GM19324 (cell line): ENCODE data around the gene MAN1A2.
"Not testable (repeated sequence)": the region's sequence is repeated elsewhere in the genome, so short reads cannot be mapped to it uniquely, and the experiment has no call there.

Source experiments
- ATAC-seq: cut with Tn5 transposase; IDR thresholded peaks from one replicate; pipeline ENCODE4 v1.9.1; 2021; ENCODE audit warnings: mild to moderate bottlenecking, moderate library complexity; ENCODE audit not compliant: unreplicated experiment, low FRiP score

Gene MAN1A2

DNA sequence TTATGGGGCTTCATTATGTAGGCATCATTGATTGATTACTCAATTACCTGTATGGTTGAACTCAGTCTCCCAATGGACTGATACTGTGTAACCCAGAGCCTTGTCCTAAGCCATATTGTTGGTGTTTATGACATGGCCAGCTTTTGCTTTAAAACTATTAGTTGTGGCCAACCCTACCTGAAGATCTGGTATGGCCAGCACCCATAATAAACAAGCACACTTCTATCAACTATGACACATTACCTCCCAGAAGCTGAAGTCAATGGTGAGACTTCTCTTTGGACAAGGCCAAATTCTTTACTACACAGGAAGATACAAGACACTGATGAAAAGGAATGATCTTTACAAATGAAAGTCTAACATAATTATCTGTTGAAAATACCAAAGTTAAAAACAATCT, 28.8 kb downstream of the MAN1A2 start:
- no peak for ATAC-seq

DNA sequence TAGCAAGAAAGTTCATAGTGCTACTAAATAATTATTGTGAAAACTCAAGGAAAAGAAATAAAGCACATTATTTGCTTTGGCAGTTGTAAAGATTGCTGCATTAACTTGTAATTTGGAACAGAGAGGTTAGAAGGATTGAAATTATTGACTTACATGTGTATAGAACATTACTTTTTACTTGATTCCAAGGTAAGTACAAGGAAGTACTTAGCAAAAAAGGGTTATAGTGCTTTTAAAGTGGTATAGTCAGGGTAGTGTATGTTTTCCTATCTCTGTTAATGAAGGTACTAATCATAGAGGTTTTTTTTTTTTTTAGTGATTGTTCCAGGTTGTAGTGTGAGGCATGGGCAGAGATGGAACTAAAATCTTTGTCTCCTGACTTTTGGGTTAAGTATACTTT, 29.4 kb downstream of the MAN1A2 start:
- ATAC-seq = no peak

DNA sequence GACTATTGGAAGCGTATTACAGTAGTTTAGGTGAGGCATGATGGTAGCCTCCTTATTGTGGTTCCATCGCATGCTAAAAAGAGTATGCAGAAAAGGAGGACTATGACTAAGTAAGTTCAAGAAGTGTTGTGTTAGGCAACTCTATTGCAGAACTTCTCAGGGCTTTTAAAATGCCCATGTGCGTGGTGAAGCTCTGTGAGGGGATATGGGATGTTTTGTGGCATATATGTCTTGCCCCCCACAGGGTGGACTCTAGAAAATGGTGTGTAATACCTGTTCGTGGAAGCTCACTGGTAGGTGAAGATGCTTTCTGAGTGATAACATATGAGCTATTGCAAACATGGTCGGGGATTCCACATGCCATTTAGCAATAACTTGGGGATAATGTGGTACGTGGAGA, 31.7 kb downstream of the MAN1A2 start:
- no peak for ATAC-seq

DNA sequence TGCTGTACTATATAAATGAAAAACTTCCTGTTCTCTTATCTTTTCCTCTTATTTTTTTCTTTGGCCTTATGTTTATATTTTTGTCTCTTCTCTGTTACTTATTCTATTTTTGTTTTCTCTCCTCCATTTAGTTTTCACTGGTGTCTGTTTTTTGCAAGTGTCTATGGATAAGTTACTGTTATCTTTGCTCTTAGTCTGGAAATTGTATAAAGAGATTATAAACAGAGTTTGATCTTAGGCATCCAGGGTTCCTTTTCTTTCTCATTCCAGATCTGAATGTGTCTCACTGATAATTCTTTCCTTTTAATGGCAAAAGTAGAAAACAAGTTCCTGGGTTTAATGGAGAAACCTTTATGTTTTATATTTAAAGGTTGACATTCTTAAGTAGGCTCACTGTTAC, 34.5 kb downstream of the MAN1A2 start:
- ATAC-seq = no peak

DNA sequence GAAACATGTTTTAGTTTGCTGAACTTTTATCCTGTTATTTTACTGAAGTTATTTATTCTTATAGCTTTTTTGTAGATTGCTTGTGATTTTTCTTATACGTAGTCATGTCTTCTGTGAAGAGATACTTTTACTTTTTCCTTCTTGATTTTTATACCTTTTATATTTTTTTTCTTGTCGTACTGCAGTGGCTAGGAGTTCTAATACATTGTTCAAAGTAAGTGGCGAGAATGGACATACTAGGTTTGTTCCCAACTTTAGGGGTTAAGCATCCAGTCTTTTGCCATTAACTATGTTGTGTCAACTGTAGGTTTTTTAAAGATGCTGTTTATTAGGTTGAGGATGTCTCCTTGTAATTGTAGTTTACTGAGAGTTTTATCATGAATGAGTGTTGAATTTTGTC, 36.3 kb downstream of the MAN1A2 start:
- ATAC-seq = no peak

DNA sequence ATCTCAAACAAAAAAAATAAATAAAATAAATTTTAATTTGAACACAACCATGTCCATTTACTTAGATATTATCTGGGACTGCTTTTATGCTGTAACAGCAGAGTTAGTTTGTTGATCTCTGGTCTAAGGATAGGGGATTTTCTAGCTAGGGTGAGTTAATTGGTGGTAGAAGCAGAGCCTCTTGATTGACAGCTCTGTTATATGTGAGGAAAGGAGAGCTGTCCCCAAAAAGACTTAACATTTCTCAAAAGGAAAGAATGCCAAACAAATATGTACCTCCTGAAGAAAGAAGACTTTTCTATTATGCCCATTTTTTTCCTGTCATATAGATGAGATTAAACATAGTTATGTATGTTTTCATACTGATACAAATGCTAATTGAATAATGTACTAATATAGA, 37.8 kb downstream of the MAN1A2 start:
- ATAC-seq = no peak

DNA sequence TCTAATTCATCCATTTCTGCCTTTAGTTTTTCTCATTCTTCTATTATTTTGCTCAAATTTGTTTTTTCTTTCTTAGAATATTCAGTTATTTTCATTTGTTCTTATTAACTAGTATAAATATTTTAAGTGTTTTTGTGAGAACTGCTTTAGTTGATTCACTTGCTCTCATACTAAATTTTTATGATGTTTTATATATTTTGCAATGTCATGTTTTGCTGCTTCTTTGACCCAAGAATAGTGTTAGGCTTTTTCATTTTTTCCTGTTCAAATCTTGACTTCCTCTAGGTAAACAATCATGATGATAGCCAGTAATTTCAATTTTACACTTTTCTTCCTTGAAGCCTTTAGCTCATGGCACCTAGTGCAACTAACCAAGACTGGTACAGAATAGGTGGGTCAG, 45.2 kb downstream of the MAN1A2 start:
- no peak for ATAC-seq

DNA sequence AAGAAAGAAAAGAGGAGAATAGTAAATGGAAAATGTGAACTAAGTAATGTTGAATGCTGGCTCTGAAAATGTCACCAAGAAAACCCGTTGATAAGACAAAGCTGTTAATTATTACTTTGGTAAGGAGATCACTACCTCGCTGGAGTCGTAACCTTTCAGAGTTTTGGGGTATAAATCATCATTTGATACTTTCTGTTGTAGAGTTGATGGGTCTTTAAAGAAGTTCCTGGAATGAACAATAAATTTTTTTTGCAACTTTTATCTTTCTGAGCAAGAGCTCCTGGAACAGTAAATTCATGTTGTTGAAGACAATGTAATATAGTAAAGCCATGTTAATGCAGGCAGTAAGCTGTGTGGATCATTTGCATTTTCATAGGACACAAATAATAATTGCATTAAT, 46.2 kb downstream of the MAN1A2 start:
- ATAC-seq = no peak

DNA sequence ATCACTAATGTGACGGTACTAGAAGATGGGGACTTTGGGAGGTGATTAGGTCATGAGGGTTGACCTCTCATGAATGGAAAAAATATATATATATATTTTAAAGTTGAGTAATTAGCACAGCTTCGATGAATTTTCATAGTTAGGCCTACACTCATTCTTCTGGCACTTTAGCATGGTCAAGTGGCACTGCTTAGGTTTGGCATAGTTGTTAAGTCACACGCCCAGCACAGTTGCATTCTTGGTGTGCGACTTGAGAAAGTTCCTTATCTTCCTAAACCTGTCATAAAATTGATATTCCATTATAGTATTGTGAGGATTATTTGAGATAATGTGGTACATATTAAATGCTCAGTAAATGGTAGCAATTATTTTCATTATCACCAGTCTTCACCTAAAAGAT, 47.7 kb downstream of the MAN1A2 start:
- ATAC-seq = no peak

DNA sequence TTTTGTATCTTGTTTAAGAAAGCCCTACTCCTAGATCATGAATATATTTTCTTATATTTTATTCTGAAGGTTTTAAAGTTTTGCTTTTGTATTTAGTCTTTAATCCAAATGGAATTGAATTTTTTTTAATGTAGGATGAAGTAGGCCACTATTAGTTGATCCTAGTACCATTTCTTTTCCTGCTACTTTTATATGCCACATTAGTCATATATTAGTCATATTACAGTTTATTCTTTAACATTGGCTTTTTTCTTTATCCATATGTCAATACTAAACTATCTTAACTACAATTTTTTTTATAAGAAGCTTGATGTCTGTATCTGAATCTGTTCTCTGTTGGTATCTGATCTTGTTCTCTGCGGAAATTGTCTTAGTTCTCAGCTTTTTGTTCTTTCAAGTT, 48.8 kb downstream of the MAN1A2 start:
- no peak for ATAC-seq

DNA sequence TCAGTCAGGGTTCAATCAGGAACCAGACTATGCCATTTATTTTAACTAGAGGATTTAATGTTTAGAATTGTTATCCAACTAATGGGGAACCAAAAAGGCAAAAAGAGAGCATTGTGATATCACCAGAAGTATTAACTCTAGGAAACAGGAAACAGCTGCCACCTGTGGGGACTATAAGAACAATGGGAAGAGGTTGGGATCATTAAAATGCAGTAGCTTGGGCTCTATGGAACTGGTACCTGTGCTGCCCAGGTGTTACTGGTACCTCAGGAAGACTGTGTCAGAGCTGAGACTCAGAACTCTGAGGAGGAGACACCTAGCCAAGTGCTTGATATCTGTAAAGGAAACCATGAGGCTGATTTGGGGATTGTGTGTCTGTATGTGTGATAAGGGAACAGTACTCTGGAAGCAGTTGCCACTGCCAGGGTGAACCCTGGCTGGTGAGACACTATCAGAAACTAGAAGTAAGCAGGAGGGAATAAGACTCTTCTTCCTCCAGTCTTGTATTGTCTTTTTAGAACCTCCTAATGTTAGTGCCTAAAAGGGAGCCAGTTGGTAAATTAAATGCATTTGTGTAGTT, 49.4 kb downstream of the MAN1A2 start:
- no peak for ATAC-seq

DNA sequence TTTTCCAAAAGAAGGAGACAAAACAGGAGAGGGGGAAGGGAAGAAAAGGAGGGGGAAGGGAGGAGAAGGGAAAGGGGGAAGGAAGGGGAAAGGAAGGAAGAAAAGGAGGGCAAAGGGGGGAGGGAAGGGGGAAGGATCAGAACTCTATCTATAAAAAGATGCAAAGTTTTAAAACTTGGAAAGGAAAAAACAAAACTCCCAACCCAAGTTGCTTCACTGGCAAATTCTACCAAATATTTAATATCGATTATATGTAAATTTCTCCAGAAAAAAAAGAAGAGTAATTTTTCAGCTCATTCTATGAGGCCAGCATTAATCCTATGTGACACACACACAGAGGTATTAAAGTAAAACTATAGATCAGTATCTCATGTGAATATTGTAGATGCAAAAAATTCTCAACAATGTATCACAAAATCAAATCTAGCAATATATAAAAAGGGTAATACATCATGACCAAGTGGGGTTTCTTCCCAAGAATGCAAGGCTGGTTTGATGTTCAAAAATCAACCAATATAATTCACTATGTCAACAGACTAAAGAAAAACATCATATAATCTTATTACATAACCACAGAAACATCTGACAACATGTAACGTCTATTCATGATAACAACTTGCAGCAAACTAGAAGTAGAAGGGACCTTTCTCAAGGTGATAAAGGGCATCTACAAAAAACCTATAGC, 57.9 kb downstream of the MAN1A2 start:
- ATAC-seq = no peak

DNA sequence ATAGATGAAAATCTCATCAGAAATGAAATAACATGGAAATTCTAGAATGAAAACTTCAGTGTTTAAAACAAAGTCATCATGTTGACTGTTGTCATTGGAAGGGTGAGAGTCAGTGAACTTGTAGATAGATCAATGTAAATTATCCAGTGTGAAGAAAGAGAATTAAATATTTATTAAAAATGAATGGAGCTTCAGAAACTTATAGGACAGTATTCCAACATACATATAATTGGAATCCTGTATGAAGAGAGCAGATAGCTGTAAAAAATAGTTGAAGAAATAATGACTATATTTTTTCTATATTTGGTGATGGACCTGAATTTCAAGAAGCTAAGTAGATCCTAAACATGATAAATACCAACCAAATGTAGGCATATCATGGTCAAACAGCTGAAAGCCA, 60.0 kb downstream of the MAN1A2 start:
- ATAC-seq = no peak

DNA sequence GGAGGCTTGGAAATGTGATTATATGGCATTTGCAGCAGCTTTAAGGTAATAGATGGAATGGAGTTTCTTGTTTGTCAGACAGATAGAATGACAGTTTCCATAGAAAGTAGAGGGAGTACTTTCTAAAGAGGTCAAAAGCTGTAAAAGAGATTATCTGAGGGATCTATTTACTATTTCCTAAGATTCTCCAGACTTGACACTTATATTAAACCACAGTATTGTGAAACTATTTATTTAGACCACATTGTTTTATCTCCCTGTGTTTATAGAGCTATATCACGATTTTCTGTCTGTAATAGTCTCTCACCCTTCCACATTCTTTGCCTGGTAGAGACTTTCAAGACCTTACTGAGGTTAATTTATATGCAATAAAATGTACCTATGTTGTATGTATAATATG, 66.7 kb downstream of the MAN1A2 start:
- ATAC-seq = no peak

DNA sequence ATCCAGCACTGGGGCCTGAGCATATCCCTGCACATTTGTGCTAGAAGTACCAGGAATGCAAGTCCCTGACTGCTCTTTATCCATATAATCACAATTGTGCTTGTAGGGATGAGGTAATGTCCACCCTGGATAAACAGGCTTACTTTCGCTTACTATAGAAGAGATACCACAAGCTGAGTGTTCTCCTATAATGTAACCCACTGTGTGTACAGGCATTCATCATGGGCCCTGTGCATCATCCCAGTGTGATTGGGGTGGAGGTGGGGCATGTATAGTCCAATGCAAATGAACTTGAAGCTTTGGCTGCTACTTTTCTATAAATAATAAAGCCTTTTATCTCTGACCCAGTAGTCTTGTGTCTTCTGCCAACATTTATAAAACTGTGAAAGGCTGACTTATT, 69.3 kb downstream of the MAN1A2 start:
- no peak for ATAC-seq

DNA sequence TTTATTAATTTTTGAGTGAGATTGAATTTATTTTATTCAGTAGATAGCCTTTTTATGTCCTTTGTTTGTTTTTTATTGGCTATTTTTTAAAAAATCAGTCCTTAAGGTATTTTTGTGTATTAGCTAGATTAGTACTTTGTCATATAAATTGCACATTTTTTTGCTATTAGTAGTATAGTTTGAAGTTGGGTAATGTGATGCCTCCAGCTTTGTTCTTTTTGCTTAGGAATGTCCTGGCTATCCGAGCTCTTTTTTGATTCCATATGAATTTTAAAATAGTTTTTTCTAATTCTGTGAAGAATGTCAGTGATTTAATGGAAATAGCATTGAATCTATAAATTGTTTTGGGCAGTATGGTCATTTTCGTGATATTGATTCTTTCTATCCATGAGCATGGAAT, 80.4 kb downstream of the MAN1A2 start:
- ATAC-seq = no peak

DNA sequence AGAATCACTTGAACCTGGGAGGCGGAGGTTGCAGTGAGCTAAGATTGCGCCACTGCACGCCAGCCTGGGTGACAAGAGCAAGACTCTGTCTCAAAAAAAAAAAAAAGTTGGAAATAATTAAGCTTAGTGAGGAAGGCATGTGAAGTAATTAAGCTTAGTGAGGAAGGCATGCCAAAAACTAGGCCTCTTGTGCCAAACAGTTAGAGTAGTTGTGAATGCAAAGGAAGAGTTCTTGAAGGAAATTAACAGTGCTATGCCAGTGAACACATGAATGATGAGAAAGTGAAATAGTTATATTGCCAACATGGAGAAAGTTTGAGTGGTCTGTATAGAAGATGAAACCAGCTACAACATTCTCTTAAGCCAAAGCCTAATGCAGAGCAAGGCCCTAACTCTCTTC, 85.0 kb downstream of the MAN1A2 start:
- ATAC-seq = no peak

DNA sequence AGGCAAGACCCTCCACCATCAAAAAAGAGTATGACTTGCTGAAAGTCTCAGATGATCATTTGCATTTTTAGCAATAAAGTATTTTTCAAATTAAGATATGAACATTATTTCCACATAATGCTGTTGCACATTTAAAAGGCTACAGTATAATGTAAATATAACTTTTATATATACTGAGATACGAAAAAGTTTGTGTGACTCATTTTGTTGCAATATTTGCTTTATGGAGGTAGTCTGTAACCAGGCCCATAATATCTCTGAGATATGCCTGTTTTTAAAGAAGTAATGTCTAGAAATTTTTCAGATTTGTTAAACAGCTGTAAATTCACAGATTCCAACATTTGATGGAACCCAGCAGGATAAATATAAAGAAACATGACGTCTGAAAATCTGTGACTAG, 86.7 kb downstream of the MAN1A2 start:
- ATAC-seq = no peak

DNA sequence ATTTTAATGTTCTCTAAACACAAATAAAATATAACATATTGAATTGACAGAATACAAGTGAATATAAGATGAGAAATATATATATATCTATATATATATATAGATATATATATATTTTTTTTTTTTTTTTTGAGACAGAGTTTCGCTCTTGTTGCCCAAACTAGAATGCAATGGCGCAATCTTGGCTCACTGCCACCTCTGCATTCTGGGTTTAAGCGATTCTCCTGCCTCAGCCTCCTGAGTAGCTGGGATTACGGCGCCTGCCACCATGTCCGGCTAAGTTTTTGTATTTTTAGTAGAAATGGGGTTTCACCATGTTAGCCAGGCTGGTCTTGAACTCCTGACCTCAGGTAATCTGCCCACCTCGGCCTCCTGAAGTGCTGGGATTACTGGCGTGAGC, 91.2 kb downstream of the MAN1A2 start:
- ATAC-seq = not testable (repeated sequence)

DNA sequence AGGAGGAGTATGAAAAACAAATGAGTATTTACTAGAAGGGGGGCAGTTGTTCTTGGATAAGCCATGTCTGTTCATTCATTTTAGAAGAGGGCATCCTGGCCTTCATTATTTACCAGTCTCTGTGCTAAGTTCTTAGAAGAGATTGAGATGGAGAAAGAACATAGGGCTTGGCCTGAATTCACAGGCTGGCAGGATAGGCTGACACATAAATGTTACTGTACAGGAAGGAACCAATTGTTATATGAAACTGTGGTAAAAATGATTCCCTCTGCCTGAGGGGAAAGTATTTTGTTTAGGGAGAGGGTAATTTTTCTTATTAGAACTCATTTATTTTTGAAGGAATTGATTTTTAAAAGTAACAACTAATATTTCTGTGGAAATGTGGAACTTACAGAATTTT, 99.5 kb downstream of the MAN1A2 start:
- no peak for ATAC-seq

DNA sequence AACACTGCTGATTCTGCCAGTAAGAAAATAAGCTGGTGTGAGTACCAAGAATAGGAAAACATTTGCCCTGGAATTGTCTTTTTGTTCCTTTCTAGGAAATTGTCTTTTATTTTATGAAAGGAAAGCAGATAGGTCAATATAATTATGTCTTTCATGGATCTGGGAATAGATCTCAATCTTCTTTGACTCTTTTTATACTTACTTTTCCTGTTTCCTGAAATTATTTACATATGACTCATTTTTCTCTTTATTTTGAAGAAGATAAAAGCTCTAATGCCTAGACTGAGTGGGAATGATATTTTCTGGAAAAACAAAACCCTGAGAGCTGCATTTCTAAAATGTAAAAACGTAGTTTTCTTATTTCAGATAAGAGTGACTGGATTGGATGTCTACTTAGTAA, 100.1 kb downstream of the MAN1A2 start:
- ATAC-seq = no peak

DNA sequence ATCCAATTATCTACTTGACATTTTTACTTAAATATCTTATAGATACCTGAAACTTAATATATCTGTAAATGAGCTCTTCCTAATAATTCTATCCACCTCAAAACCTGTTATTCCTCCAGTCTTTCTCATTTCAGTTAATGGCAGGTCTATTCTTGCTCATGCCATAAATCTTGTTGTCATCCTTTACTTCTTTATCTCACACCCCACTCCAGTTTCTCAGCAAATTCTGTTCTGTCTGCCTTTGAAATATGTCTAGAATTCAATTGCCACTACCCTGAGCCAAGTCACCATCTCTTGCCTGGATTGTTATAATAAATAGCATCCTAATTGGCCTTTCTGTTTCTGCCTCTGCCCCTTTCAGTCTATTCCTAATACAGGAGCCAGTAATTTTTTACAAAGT, 105.8 kb downstream of the MAN1A2 start:
- ATAC-seq = no peak

DNA sequence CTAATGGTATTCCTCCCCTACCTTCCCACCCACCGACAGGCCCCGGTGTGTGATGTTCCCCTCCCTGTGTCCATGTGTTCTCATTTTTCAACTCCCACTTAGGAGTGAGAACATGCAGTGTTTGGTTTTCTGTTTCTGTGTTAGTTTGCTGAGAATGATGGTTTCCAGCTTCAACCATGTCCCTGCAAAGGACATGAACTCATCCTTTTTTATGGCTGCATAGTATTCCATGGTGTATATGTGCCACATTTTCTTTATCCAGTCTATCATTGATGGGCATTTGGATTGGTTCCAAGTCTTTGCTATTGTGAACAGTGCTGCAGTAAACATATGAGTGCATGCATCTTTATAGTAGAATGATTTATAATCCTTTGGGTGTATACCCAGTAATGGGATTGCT, 108.2 kb downstream of the MAN1A2 start:
- not testable (repeated sequence) for ATAC-seq
